Activated T-cell treated with anti-CD3 and anti-CD28 coated beads, Interleukin-2, amount 50 U/mL, for 24 hours (primary cell): ENCODE data around the gene RUNX1.

ENCODE experiments used
- DNase-seq: peaks from one replicate; pipeline ENCODE4 v3.0.0-alpha.2; 2020
- H3K27ac Mint-ChIP-seq: 2 replicates; pipeline ENCODE4 v1.8.0; 2020; ENCODE audit warnings: mild to moderate bottlenecking, mixed read lengths
- H3K27me3 Mint-ChIP-seq: 2 replicates; pipeline ENCODE4 v1.8.0; 2020; ENCODE audit warnings: mixed read lengths
- H3K36me3 Mint-ChIP-seq: 2 replicates; pipeline ENCODE4 v1.8.0; 2020; ENCODE audit warnings: low read depth, mixed read lengths
- H3K4me1 Mint-ChIP-seq: 2 replicates; pipeline ENCODE4 v1.8.0; 2020; ENCODE audit warnings: low read depth, mixed read lengths
- H3K4me3 Mint-ChIP-seq: 2 replicates; pipeline ENCODE4 v1.8.0; 2020; ENCODE audit warnings: mild to moderate bottlenecking, moderate library complexity, mixed read lengths
- H3K9me3 Mint-ChIP-seq: 2 replicates; pipeline ENCODE4 v1.8.0; 2020; ENCODE audit warnings: mixed read lengths

Gene RUNX1

GRCh38 chr21:34803782-34804370 is 245.2 kb downstream of the RUNX1 start:
- peaks cover 71% of the 10 kb centered on the region for H3K4me1 Mint-ChIP-seq
- H3K27me3 Mint-ChIP-seq = no peaks in the 10 kb centered on the region
- H3K4me3 Mint-ChIP-seq = no peak overlapping the region
- DNase-seq = no peak
- H3K9me3 Mint-ChIP-seq = no peaks in the 10 kb centered on the region
- H3K27ac Mint-ChIP-seq = peak overlapping the region; percentile 30
- H3K36me3 Mint-ChIP-seq = peaks cover 94% of the 10 kb centered on the region

GRCh38 chr21:34802180-34802899 is 246.8 kb downstream of the RUNX1 start:
- no peak overlapping the region for H3K4me3 Mint-ChIP-seq
- peak overlapping the region; percentile 62 for H3K27ac Mint-ChIP-seq
- H3K27me3 Mint-ChIP-seq = no peaks in the 10 kb centered on the region
- peaks cover 56% of the 10 kb centered on the region for H3K4me1 Mint-ChIP-seq
- H3K9me3 Mint-ChIP-seq = no peaks in the 10 kb centered on the region
- H3K36me3 Mint-ChIP-seq = peaks cover 93% of the 10 kb centered on the region
- no peak for DNase-seq

- Mint-ChIP-seq H3K27me3 (no peaks in the 10 kb centered on the region), H3K4me1 (peaks cover 49% of the 10 kb centered on the region), H3K4me3 (no peak overlapping the region), H3K9me3 (no peaks in the 10 kb centered on the region), H3K36me3 (peaks cover 93% of the 10 kb centered on the region), H3K27ac (peak overlapping the region; percentile 62)
- no peak for DNase-seq
Measured at GRCh38 chr21:34801519-34802132, 247.5 kb downstream of the RUNX1 start.

GRCh38 chr21:34800797-34801518 is 248.1 kb downstream of the RUNX1 start:
- Mint-ChIP-seq H3K4me1 (peaks cover 46% of the 10 kb centered on the region), H3K4me3 (no peak overlapping the region), H3K27ac (peak overlapping the region; percentile 3), H3K27me3 (no peaks in the 10 kb centered on the region), H3K36me3 (peaks cover 95% of the 10 kb centered on the region), H3K9me3 (no peaks in the 10 kb centered on the region)
- no peak for DNase-seq

- Mint-ChIP-seq H3K36me3 (peaks cover 95% of the 10 kb centered on the region), H3K4me3 (no peak overlapping the region), H3K27ac (no peak overlapping the region), H3K4me1 (peaks cover 28% of the 10 kb centered on the region), H3K27me3 (no peaks in the 10 kb centered on the region), H3K9me3 (no peaks in the 10 kb centered on the region)
- no peak for DNase-seq
Measured at GRCh38 chr21:34799092-34799491, 250.0 kb downstream of the RUNX1 start.

- Mint-ChIP-seq H3K27ac (peak overlapping the region; percentile 11), H3K4me3 (no peak overlapping the region), H3K9me3 (no peaks in the 10 kb centered on the region), H3K27me3 (no peaks in the 10 kb centered on the region), H3K36me3 (peaks cover 93% of the 10 kb centered on the region), H3K4me1 (peaks cover 22% of the 10 kb centered on the region)
- DNase-seq = no peak
Measured at GRCh38 chr21:34797921-34798535, 251.1 kb downstream of the RUNX1 start.

- H3K9me3 Mint-ChIP-seq = no peaks in the 10 kb centered on the region
- DNase-seq = no peak
- H3K36me3 Mint-ChIP-seq = peaks cover 93% of the 10 kb centered on the region
- H3K27me3 Mint-ChIP-seq = no peaks in the 10 kb centered on the region
- H3K4me1 Mint-ChIP-seq = peaks cover 13% of the 10 kb centered on the region
- no peak overlapping the region for H3K4me3 Mint-ChIP-seq
- H3K27ac Mint-ChIP-seq = peak overlapping the region; percentile 68
Measured at GRCh38 chr21:34797201-34797525, 251.9 kb downstream of the RUNX1 start.

GRCh38 chr21:34796518-34797200 is 252.4 kb downstream of the RUNX1 start:
- no peak overlapping the region for H3K4me3 Mint-ChIP-seq
- no peaks in the 10 kb centered on the region for H3K9me3 Mint-ChIP-seq
- DNase-seq = no peak
- no peaks in the 10 kb centered on the region for H3K27me3 Mint-ChIP-seq
- H3K36me3 Mint-ChIP-seq = peaks cover 90% of the 10 kb centered on the region
- peaks cover 8% of the 10 kb centered on the region for H3K4me1 Mint-ChIP-seq
- peak overlapping the region; percentile 73 for H3K27ac Mint-ChIP-seq

GRCh38 chr21:34795548-34796180 is 253.4 kb downstream of the RUNX1 start:
- no peak for DNase-seq
- H3K27ac Mint-ChIP-seq = peak overlapping the region; percentile 73
- no peak overlapping the region for H3K4me3 Mint-ChIP-seq

GRCh38 chr21:34795175-34795547 is 253.9 kb downstream of the RUNX1 start:
- Mint-ChIP-seq H3K27ac (peak overlapping the region; percentile 73), H3K9me3 (no peaks in the 10 kb centered on the region), H3K4me1 (peaks cover 2% of the 10 kb centered on the region), H3K36me3 (peaks cover 87% of the 10 kb centered on the region), H3K27me3 (no peaks in the 10 kb centered on the region), H3K4me3 (no peak overlapping the region)
- DNase-seq = no peak

More at GRCh38 chr21:34795548-34796180, 253.4 kb downstream of the RUNX1 start:
- H3K36me3 Mint-ChIP-seq = peaks cover 87% of the 10 kb centered on the region
- no peaks in the 10 kb centered on the region for H3K27me3 Mint-ChIP-seq
- peaks cover 2% of the 10 kb centered on the region for H3K4me1 Mint-ChIP-seq
- H3K9me3 Mint-ChIP-seq = no peaks in the 10 kb centered on the region

- peak overlapping the region; percentile 27 for H3K27ac Mint-ChIP-seq
- no peaks in the 10 kb centered on the region for H3K9me3 Mint-ChIP-seq
- peaks cover 2% of the 10 kb centered on the region for H3K4me1 Mint-ChIP-seq
- H3K36me3 Mint-ChIP-seq = peaks cover 86% of the 10 kb centered on the region
- no peak overlapping the region for H3K4me3 Mint-ChIP-seq
- H3K27me3 Mint-ChIP-seq = no peaks in the 10 kb centered on the region
- no peak for DNase-seq
Measured at GRCh38 chr21:34794686-34795085, 254.4 kb downstream of the RUNX1 start.

- DNase-seq = no peak
- peaks cover 2% of the 10 kb centered on the region for H3K4me1 Mint-ChIP-seq
- peaks cover 84% of the 10 kb centered on the region for H3K36me3 Mint-ChIP-seq
- no peak overlapping the region for H3K27ac Mint-ChIP-seq
- no peak overlapping the region for H3K4me3 Mint-ChIP-seq
- no peaks in the 10 kb centered on the region for H3K9me3 Mint-ChIP-seq
- H3K27me3 Mint-ChIP-seq = no peaks in the 10 kb centered on the region
Measured at GRCh38 chr21:34793471-34793870, 255.6 kb downstream of the RUNX1 start.

GRCh38 chr21:34792504-34793089 is 256.5 kb downstream of the RUNX1 start:
- peaks cover 76% of the 10 kb centered on the region for H3K36me3 Mint-ChIP-seq
- H3K4me3 Mint-ChIP-seq = no peak overlapping the region
- H3K9me3 Mint-ChIP-seq = no peaks in the 10 kb centered on the region
- no peak for DNase-seq
- H3K27me3 Mint-ChIP-seq = no peaks in the 10 kb centered on the region
- H3K27ac Mint-ChIP-seq = no peak overlapping the region
- peaks cover 2% of the 10 kb centered on the region for H3K4me1 Mint-ChIP-seq
